ENCODE results near the gene FRMD5.

FRMD5 gene

GRCh38 chr15:43877371-43877770 lies 317.7 kb downstream of the FRMD5 start:
- Histone ChIP-seq H3K9ac (ENCODE audit: low read length) (no peak overlapping the region), H2AFZ (ENCODE audit: low read length) (no peak overlapping the region), H4K20me1 (ENCODE audit: insufficient read depth, low read length) (no peaks in the 10 kb centered on the region; the same call in 1 of the 2 replicates), H3F3A (ENCODE audit: insufficient read depth, low read length) (no peaks in the 10 kb centered on the region), H3K36me3 (replicated peaks; ENCODE audit: insufficient read depth, low read length) (0 out of 2 replicates have a peak, but pooled peaks cover 3% of the 10 kb centered on the region), H3K9me2 (replicated peaks; ENCODE audit: insufficient read depth, low read length) (no peaks in the 10 kb centered on the region), H3K27ac (ENCODE audit: low read length) (no peak overlapping the region), H3K27me3 (replicated peaks; ENCODE audit: insufficient read depth, low read length) (no peaks in the 10 kb centered on the region), H3K4me3 (ENCODE audit: low read length) (no peak overlapping the region), H3K4me2 (ENCODE audit: low read depth, low read length) (no peak overlapping the region), H3K4me1 (ENCODE audit: low read length) (no peaks in the 10 kb centered on the region), H3K9me3 (replicated peaks; ENCODE audit: insufficient read depth, low read length) (no peaks in the 10 kb centered on the region), H3K79me2 (ENCODE audit: low read length) (no peaks in the 10 kb centered on the region)
- DNase-seq: no peak
- no peak for TF ChIP-seq EZH2 (optimal IDR thresholded peaks at IDR 0.05; ENCODE audit: low read depth, low read length)
- TF ChIP-seq, protein P1, sequence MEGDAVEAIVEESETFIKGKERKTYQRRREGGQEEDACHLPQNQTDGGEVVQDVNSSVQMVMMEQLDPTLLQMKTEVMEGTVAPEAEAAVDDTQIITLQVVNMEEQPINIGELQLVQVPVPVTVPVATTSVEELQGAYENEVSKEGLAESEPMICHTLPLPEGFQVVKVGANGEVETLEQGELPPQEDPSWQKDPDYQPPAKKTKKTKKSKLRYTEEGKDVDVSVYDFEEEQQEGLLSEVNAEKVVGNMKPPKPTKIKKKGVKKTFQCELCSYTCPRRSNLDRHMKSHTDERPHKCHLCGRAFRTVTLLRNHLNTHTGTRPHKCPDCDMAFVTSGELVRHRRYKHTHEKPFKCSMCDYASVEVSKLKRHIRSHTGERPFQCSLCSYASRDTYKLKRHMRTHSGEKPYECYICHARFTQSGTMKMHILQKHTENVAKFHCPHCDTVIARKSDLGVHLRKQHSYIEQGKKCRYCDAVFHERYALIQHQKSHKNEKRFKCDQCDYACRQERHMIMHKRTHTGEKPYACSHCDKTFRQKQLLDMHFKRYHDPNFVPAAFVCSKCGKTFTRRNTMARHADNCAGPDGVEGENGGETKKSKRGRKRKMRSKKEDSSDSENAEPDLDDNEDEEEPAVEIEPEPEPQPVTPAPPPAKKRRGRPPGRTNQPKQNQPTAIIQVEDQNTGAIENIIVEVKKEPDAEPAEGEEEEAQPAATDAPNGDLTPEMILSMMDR (IDR thresholded peaks at IDR 0.05; ENCODE audit: low read length): no peak
- TF ChIP-seq EZH2phosphoT487 (IDR thresholded peaks at IDR 0.05; ENCODE audit: low read length): no peak

DNA sequence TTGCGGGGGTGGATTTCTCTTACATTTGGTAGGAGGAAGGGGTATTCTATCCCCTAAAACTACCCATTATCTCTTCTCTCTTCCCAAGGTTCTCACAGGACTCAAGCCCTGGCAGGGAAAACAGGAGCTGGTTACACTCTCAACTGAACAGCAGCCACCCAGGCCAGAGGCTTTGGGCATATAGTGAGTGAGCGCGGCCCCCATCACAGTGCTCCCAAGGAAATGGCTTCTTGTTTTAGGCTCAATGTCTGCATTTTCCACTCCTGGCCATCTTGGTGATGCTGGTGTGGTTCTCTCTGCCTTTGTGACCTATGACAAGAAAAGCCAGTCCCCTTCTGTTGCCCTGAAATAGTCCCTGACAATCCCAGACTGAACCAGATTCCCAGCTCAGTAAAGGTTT lies 318.2 kb downstream of the FRMD5 start:
- H3K4me3 ChIP-seq (ENCODE audit: low read length): no peak overlapping the region
- no peak overlapping the region for H2AFZ ChIP-seq (ENCODE audit: low read length)
- no peaks in the 10 kb centered on the region for H3F3A ChIP-seq (ENCODE audit: insufficient read depth, low read length)
- H3K36me3 ChIP-seq (replicated peaks; ENCODE audit: insufficient read depth, low read length): 0 out of 2 replicates have a peak, but pooled peaks cover 3% of the 10 kb centered on the region
- DNase-seq: no peak
- H3K4me1 ChIP-seq (ENCODE audit: low read length): no peaks in the 10 kb centered on the region
- H3K79me2 ChIP-seq (ENCODE audit: low read length): no peaks in the 10 kb centered on the region
- H4K20me1 ChIP-seq (ENCODE audit: insufficient read depth, low read length): no peaks in the 10 kb centered on the region; the same call in 1 of the 2 replicates
- H3K9ac ChIP-seq (ENCODE audit: low read length): no peak overlapping the region
- no peak overlapping the region for H3K4me2 ChIP-seq (ENCODE audit: low read depth, low read length)
- H3K27me3 ChIP-seq (replicated peaks; ENCODE audit: insufficient read depth, low read length): no peaks in the 10 kb centered on the region
- TF ChIP-seq EZH2 (optimal IDR thresholded peaks at IDR 0.05; ENCODE audit: low read depth, low read length) (no peak), EZH2phosphoT487 (IDR thresholded peaks at IDR 0.05; ENCODE audit: low read length) (no peak)
- TF ChIP-seq, protein P1 (IDR thresholded peaks at IDR 0.05; ENCODE audit: low read length): no peak
- no peaks in the 10 kb centered on the region for H3K9me2 ChIP-seq (replicated peaks; ENCODE audit: insufficient read depth, low read length)
- H3K27ac ChIP-seq (ENCODE audit: low read length): no peak overlapping the region
- H3K9me3 ChIP-seq (replicated peaks; ENCODE audit: insufficient read depth, low read length): no peaks in the 10 kb centered on the region

GRCh38 chr15:43873651-43874050 lies 321.4 kb downstream of the FRMD5 start:
- H3K4me1 ChIP-seq (ENCODE audit: low read length): no peaks in the 10 kb centered on the region
- H4K20me1 ChIP-seq (ENCODE audit: insufficient read depth, low read length): peaks cover 3% of the 10 kb centered on the region; the same call in 1 of the 2 replicates

More at GRCh38 chr15:43873651-43874050, 321.4 kb downstream of the FRMD5 start:
- no peaks in the 10 kb centered on the region for H3K9me3 ChIP-seq (replicated peaks; ENCODE audit: insufficient read depth, low read length)
- no peaks in the 10 kb centered on the region for H3K9me2 ChIP-seq (replicated peaks; ENCODE audit: insufficient read depth, low read length)
- TF ChIP-seq EZH2 (optimal IDR thresholded peaks at IDR 0.05; ENCODE audit: low read depth, low read length) (no peak), EZH2phosphoT487 (IDR thresholded peaks at IDR 0.05; ENCODE audit: low read length) (no peak)
- TF ChIP-seq, protein P1 (IDR thresholded peaks at IDR 0.05; ENCODE audit: low read length): no peak
- H2AFZ ChIP-seq (ENCODE audit: low read length): no peak overlapping the region
- DNase-seq: no peak
- no peak overlapping the region for H3K27ac ChIP-seq (ENCODE audit: low read length)
- H3F3A ChIP-seq (ENCODE audit: insufficient read depth, low read length): no peaks in the 10 kb centered on the region
- no peak overlapping the region for H3K9ac ChIP-seq (ENCODE audit: low read length)
- H3K79me2 ChIP-seq (ENCODE audit: low read length): no peaks in the 10 kb centered on the region
- H3K27me3 ChIP-seq (replicated peaks; ENCODE audit: insufficient read depth, low read length): no peaks in the 10 kb centered on the region
- H3K4me2 ChIP-seq (ENCODE audit: low read depth, low read length): no peak overlapping the region
- peaks cover 9% of the 10 kb centered on the region; the same call in 1 of the 2 replicates for H3K36me3 ChIP-seq (replicated peaks; ENCODE audit: insufficient read depth, low read length)
- no peak overlapping the region for H3K4me3 ChIP-seq (ENCODE audit: low read length)

Measured in MM.1S (cell line).